Activated CD4-positive, alpha-beta T cell treated with anti-CD3 and anti-CD28 coated beads, Interleukin-2, amount 50 U/mL, for 1 hour (primary cell): ENCODE results near the gene TUFM.
A peak's percentile ranks its signal among the peaks of the same experiment; 100 is the strongest.
"Not testable (repeated sequence)": the region's sequence is repeated elsewhere in the genome, so short reads cannot be mapped to it uniquely, and the experiment has no call there.

Experiments
- DNase-seq: peaks from one replicate; pipeline ENCODE4 v3.0.0-alpha.2; 2020

Gene TUFM

DNA sequence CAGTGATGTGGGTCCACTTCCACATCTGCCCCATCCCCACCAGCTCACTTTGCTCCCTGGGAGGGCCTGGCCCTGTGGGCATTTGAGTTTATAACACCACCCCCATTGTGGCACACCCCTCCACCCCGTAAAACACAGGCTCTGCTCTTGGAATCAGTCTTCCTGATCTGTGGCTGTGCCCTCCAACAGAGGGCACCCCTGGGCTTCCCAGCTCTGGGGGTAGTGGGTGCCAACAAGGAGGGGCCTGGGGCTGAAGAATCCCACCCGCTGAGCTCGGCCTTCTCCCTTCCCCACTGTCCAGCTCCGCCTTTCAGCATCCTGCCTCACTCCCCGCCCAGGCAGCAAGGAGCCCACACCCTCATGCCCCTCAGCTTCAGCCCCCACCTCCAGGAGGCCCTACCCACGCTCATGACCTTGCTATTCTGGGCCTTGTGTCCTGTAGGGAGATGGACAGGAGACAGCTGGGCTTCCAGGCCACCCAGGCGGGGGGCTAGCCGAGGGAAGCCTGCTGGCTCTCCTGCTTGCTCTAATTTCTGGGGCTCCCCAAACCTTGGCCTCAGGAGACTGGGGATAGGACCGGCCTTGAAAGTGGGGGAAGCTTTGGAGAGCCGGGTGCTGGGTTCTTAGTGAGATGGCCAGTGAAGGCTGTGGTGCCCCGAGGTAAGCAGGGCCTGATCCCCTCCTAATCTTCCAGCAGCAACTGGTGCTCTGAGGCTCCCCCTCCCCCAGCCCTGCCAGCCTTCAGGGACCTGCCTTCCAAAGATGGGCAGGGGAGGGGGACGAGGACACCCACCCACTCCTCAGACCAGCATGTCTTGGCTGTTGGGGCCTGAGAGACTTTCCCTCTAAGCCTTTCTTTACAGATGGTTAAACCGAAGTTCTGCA, 29.2 kb upstream of the TUFM start:
- no peak for DNase-seq

DNA sequence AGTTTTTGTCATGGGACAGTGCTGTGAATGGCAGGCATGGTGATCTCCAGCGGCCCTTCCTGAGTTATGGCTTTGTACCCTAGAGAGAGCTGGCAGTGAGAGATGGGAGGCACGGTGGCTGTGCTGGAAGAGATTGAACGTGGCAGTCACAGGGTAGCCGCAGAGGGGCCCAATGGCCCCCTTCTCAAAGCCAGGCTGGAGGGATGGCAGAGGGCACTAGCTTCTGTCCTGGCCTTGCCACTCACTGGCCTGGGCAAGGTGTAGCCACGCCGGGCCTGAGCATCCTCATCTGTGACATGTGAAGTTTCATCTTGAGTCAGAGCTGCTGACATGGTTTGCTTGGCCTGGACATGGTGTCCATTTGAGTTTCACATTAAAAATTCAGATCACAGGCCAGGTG, 28.3 kb upstream of the TUFM start:
- DNase-seq: no peak

DNA sequence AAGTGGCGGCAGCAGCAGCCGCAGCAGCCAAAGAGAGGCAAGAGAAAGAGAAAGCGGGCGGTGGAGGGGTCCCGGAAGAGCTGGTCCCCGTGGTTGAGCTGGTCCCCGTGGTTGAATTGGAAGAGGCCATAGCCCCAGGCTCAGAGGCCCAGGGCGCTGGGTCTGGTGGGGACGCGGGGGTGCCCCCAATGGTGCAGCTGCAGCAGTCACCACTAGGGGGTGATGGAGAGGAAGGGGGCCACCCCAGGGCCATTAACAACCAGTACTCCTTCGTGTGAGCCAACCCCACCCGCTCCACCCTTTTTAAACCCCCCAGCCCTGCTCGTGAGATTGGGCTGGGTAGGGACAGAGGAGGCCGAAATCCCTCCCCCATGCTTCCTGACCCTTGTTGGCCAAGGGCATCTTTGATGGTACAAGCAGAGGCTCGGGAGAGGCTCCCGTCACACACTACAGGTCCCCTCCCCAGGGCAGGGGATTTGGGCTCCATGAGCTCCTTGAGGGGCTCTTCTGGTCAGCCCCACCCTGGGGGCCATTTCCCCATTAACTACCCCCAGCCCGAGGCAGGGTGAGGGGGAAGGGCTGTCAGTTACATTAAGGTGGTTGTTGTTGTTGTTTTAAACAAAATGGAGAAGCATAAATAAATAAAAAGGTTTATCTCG, 27.5 kb upstream of the TUFM start:
- DNase-seq: peak; percentile 66

- DNase-seq: no peak
Observed at GRCh38 chr16:28872952-28873351, 26.8 kb upstream of the TUFM start.

DNA sequence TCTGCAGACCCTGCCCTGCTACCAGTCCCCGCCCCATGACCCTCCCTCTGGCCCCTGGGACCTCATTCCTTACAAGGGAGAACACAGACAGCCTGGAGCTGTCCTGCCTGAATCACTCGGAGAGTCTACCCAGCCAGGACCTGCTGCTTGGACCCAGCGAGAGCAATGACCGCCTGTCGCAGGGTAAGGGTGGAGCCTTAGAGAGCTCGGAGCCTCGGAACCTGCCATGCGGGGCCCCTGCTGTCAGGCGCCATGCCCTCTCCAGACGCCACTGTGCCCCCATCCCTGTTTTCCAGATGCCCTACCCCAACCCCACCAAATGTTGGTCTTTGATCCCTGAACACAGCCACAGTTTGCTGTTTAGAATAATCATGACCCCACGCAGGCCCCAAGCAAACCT, 23.1 kb upstream of the TUFM start:
- no peak for DNase-seq

DNA sequence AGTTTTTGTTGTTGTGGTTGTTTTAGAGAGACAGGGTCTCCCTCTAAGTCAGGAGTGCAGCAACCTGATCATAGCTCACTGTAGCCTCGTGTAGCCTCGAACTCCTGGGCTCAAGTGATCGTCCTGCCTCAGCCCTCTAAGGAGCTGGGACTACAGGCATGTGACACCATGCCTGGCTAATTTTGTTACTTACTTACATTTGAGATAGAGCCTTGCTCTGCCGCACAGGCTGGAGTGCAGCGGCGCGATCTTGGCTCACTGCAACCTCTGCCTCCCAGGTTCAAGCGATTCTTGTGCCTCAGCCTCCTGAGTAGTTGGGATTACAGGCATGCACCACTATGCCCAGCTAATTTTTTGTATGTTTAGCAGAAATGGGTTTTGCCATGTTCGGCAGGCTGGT, 21.5 kb upstream of the TUFM start:
- DNase-seq: not testable (repeated sequence)

- DNase-seq: no peak
Observed at GRCh38 chr16:28867241-28867640, 21.1 kb upstream of the TUFM start.

GRCh38 chr16:28866454-28866804, 20.3 kb upstream of the TUFM start:
- no peak for DNase-seq

- no peak for DNase-seq
Observed at GRCh38 chr16:28865722-28866453, 19.7 kb upstream of the TUFM start.

- DNase-seq: no peak
Observed at GRCh38 chr16:28865001-28865688, 19.0 kb upstream of the TUFM start.

DNA sequence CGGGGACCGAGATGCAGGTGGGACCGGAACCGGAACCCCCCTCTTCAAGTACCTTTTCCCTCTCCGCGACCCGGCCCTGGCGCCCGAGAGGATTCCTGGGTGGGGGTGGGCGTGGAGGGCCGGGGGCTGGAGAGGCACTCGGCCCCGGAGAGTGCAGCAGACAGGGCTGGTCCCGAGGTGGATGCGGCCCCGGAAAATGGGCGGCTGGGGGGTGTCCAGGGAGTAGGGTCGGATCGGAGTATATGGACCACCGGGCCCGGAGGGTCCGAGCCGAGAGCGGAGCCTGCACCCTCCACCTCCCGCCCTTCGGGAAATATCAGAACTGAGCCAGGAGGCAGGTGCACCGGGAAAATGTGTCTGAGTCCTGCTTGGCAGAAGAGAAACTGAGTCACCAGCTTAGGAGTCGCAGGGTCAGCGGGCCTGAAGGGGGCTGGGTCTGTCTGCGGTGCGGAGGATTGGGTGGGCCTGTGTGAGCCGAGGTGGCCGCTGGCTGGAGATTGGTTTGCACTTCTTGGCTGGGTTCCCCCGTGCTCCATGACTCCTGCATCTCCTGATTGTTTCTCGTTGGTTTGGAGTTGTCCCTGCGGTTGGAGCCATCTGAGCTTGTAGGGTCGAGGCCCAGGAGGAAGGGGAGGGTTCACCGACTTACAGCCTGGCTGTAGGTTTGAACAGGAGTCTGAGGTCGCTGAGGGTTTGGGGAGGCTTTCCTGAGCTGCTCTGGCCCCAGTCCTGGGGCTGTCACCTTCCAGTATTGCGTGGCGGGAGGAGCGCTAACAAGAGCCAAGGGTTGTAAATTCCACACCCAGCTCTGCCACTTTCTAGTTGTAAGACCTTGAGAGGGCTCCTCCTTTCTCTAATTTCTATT, 18.0 kb upstream of the TUFM start:
- DNase-seq: peak; percentile 23

- DNase-seq: no peak
Observed at GRCh38 chr16:28859326-28859725, 13.2 kb upstream of the TUFM start.

DNA sequence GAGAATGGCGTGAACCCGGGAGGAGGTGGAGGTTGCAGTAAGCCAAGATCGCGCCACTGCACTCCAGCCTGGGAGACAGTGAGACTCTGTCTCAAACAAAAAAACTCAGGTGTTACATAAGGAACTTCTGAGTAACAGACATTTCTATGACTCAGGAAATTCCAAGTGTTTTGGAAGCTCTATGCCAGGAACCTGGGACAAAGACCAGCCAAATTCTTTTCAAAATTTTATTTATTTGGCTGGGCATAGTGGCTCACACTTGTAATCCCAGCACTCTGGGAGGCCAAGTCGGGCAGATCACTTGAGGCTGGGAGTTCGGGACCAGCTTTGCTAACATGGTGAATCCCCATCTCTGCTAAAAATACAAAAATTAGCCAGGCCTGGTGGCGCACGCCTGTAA, 12.3 kb upstream of the TUFM start:
- DNase-seq: no peak

GRCh38 chr16:28846933-28847273, 755 bp upstream of the TUFM start:
- no peak for DNase-seq

GRCh38 chr16:28845761-28846079, 428 bp downstream of the TUFM start:
- no peak for DNase-seq

DNA sequence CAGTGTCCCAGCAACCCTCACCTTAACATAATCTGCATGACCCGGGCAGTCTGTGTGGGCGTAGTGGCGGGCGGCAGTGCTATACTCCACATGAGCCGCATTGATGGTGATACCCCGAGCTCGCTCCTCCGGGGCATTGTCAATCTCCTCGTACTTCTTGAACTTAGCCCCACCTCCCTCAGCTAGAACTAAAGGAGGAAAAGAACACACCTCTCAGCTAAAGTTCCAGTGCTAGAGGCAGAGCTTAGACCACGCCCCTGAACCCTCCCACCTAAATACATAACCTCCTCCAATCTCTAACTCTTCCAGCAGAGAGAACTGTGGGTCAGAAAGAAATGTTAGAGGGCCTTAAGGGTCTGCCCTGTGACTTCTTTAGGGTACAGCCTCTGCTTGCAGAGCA, 855 bp downstream of the TUFM start:
- no peak for DNase-seq

- no peak for DNase-seq
Observed at GRCh38 chr16:28844226-28844885, 1.8 kb downstream of the TUFM start.

DNA sequence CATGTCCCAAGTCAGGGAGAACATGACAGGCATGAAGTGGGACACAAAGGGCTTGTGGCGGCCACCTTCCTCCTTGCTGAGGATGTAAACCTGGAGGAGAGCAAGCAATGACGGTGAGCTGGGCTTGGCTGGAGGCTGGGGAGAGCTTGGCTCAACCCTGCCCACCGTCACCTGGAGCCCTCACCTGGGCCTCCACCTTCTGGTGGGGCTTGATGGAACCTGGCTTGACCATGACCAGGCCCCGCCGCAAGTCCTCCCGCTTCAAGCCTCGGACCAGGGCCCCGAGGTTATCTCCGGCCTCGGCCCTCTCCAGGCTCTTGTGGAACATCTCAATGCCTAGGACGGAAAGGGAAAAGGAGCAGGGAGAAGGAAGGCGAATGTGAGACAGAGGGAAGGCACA, 2.4 kb downstream of the TUFM start:
- DNase-seq: no peak

GRCh38 chr16:28842696-28843095, 3.5 kb downstream of the TUFM start:
- DNase-seq: no peak

DNA sequence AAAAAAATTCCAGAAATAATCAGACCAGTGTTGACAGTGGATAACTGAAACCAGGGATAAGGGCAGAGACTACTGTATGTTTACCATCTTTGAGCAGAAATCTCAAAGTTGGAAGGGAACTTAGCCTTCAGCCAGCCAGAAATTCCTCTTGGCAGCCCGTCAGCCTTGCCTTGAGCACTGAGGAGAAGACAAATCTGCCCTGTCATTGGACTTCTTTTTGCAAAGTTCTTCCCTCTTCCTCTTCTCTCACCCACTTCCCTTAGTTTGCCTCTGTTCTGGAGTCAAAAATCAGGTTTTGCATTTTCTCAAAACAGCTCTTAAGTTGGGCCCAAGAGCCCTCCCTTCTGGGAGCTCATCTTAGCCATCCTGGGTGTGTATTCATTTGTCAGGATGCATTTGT, 6.2 kb downstream of the TUFM start:
- no peak for DNase-seq

GRCh38 chr16:28839004-28839639, 7.0 kb downstream of the TUFM start:
- no peak for DNase-seq

- DNase-seq: no peak
Observed at GRCh38 chr16:28838558-28838918, 7.6 kb downstream of the TUFM start.
